GM12864 (cell line): ENCODE measurements around the gene HOXB3.
A peak's percentile ranks its signal among the peaks of the same experiment; 100 is the strongest.

Experiments used
- DNase-seq: peaks from one replicate; pipeline ENCODE4 v3.0.0-alpha.2; 2011; ENCODE audit warnings: low read depth
- H3K4me3 ChIP-seq: 2 replicates; pipeline ENCODE4 v1.5.1; 2011; ENCODE audit warnings: mild to moderate bottlenecking, low read depth, low read length, control low read depth
- TF ChIP-seq, protein P1 (sequence below): IDR thresholded peaks from 2 replicates; pipeline ENCODE4 v1.5.1; 2011; ENCODE audit warnings: low read depth, mild to moderate bottlenecking, moderate library complexity, low read length, control low read depth, inconsistent platforms; ENCODE audit errors: missing control alignments

The HOXB3 gene

GRCh38 chr17:48523010-48523409, 67.0 kb downstream of the HOXB3 start:
- no peak for DNase-seq
- H3K4me3 ChIP-seq = no peak overlapping the region
- TF ChIP-seq, protein P1, sequence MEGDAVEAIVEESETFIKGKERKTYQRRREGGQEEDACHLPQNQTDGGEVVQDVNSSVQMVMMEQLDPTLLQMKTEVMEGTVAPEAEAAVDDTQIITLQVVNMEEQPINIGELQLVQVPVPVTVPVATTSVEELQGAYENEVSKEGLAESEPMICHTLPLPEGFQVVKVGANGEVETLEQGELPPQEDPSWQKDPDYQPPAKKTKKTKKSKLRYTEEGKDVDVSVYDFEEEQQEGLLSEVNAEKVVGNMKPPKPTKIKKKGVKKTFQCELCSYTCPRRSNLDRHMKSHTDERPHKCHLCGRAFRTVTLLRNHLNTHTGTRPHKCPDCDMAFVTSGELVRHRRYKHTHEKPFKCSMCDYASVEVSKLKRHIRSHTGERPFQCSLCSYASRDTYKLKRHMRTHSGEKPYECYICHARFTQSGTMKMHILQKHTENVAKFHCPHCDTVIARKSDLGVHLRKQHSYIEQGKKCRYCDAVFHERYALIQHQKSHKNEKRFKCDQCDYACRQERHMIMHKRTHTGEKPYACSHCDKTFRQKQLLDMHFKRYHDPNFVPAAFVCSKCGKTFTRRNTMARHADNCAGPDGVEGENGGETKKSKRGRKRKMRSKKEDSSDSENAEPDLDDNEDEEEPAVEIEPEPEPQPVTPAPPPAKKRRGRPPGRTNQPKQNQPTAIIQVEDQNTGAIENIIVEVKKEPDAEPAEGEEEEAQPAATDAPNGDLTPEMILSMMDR = peak; percentile 11

DNA sequence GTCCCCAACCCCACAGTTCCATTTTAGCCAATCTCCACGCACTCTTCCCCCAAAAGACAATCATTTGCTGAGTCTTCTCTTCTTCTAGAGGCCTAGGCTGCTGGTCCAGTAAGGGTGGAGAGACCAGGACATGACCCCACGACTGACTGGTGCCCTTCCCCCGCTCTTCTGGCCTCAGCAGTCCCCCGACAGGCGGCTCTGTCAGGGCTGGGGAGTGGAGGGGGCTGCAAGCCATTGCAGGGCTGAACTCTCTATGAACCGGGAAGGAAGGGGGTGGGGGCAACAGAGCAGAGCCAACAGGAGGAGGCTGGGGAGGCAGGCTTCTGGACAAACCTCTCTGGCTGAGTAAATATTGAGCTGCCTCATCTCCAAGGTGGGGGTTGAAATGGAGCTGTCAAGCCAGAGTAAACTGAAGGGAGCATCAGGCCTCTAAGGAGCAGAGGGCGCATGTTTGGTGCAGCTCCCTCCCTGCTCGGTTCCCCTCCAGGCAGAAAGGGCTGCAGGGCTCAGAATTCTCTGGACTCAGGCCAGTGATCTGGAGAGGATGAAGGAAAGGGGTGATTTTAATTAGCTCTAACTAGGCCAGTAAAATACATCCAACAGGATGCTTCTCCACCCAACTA, 67.9 kb downstream of the HOXB3 start:
- no peak overlapping the region for H3K4me3 ChIP-seq
- no peak for DNase-seq
- TF ChIP-seq, protein P1 = no peak

DNA sequence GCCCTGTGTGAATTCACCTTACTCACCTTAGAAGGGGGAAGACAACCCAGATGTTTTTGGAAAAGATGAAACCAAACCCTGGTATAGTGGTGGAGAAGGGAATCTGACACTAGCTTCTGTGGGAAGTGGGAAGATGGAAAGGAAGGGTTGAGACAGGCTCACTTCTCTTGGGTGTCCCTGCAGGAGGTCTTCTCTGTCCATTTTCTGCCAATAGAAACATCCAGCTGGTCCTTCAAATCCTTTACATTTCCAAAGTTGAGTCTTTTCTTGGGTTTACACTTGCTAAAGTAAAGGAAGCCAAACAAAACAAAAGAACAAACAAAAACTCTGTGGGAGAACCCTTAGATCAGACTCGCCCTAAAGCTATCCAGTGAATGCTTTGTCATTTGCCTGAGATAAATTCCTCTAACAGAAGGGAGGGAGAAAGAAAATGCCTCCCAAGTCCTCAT, 69.4 kb downstream of the HOXB3 start:
- TF ChIP-seq, protein P1 = no peak
- no peak for DNase-seq
- no peak overlapping the region for H3K4me3 ChIP-seq

DNA sequence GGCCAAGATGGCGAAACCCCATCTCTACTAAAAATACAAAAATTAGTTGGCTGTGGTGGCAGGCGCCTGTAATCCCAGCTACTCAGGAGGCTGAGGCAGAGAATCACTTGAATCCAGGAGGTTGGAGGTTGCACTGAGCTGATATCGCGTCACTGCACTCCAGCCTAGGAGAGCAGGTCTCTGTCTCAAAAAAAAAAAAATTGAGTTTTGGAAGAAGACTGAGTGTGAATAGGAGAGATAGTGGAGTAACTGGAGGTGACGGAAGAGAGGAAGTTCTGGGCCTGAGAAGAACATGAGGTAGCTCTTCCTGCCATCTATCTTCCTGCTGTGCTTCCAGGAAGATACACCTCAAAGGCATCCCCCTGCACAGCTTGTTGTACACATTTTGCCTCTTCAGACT, 70.6 kb downstream of the HOXB3 start:
- TF ChIP-seq, protein P1 = no peak
- no peak for DNase-seq
- no peak overlapping the region for H3K4me3 ChIP-seq

- TF ChIP-seq, protein P1 = no peak
- no peak overlapping the region for H3K4me3 ChIP-seq
- DNase-seq = peak; percentile 30
Measured at GRCh38 chr17:48517478-48517877, 72.6 kb downstream of the HOXB3 start.

- no peak for DNase-seq
- no peak overlapping the region for H3K4me3 ChIP-seq
- TF ChIP-seq, protein P1 = no peak
Measured at GRCh38 chr17:48515925-48516900, 73.8 kb downstream of the HOXB3 start.
